Sigmoid colon (tissue), 4 donors: ENCODE results near the gene STK32B.

Source experiments
- CTCF ChIP-seq, 4 experiments: fragments of 450-650 bp in 3 of 4; fragments of 200-600 bp in 1 of 4; IDR thresholded peaks; one replicate each; pipeline ENCODE4 v1.5.1; 2016 to 2019; ENCODE audit warnings: antibody characterized with exemption in 4 of 4, mild to moderate bottlenecking in 3 of 4, moderate library complexity in 2 of 4
- EP300 ChIP-seq, 4 donors: sonication (generic); formaldehyde crosslinking; IDR thresholded peaks; one replicate each; pipeline ENCODE4 v1.6.1; 2017; ENCODE audit warnings: antibody characterized with exemption in 4 of 4
- POLR2AphosphoS5 ChIP-seq, 4 donors: sonication (generic); formaldehyde crosslinking; IDR thresholded peaks; one replicate each; pipeline ENCODE4 v1.6.1; 2017; ENCODE audit warnings: antibody characterized with exemption in 4 of 4

GRCh38 chr4:5357870-5358269 lies 306.6 kb downstream of the STK32B start:
- TF ChIP-seq CTCF (IDR thresholded peaks at IDR 0.05), result no peak
- no peak for TF ChIP-seq EP300 (IDR thresholded peaks at IDR 0.05)
- TF ChIP-seq POLR2AphosphoS5 (IDR thresholded peaks at IDR 0.05), result no peak
